Measurements from ENCODE around the gene PPP1R9B.

Gene PPP1R9B

DNA sequence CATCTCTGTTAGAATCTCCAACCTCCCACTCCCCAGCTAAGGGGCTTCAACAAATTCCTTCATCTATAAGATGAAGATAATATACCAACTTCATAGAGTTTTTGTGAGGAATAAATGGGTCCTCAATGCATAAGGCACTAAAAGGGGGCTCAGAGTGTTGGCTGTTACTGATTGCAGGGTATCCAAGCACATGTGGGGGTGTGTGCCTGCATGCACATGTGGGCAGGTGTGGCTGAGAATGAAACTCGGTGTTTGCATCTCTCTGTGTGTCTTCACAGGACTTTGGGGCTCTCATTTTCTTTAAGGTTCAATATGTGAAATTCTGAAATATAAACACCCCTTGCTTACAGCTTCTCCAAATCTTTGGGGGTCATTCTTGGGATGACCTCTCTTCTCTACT, 4.1 kb upstream of the PPP1R9B start:
- Histone ChIP-seq H3K4me3 (replicated peaks; ENCODE audit: low read depth, low read length) (no peak overlapping the region), H3K27me3 (replicated peaks; ENCODE audit: control insufficient read depth, insufficient read depth, low read length) (no peaks in the 10 kb centered on the region), H3K36me3 (ENCODE audit: control insufficient read depth, insufficient read depth, low read length) (no peaks in the 10 kb centered on the region)
- TF ChIP-seq, protein P1, sequence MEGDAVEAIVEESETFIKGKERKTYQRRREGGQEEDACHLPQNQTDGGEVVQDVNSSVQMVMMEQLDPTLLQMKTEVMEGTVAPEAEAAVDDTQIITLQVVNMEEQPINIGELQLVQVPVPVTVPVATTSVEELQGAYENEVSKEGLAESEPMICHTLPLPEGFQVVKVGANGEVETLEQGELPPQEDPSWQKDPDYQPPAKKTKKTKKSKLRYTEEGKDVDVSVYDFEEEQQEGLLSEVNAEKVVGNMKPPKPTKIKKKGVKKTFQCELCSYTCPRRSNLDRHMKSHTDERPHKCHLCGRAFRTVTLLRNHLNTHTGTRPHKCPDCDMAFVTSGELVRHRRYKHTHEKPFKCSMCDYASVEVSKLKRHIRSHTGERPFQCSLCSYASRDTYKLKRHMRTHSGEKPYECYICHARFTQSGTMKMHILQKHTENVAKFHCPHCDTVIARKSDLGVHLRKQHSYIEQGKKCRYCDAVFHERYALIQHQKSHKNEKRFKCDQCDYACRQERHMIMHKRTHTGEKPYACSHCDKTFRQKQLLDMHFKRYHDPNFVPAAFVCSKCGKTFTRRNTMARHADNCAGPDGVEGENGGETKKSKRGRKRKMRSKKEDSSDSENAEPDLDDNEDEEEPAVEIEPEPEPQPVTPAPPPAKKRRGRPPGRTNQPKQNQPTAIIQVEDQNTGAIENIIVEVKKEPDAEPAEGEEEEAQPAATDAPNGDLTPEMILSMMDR (IDR thresholded peaks at IDR 0.05; ENCODE audit: insufficient read depth, low read length, poor library complexity, severe bottlenecking) = no peak
- DNase-seq (ENCODE audit: extremely low read depth, insufficient read length) = no peak

DNA sequence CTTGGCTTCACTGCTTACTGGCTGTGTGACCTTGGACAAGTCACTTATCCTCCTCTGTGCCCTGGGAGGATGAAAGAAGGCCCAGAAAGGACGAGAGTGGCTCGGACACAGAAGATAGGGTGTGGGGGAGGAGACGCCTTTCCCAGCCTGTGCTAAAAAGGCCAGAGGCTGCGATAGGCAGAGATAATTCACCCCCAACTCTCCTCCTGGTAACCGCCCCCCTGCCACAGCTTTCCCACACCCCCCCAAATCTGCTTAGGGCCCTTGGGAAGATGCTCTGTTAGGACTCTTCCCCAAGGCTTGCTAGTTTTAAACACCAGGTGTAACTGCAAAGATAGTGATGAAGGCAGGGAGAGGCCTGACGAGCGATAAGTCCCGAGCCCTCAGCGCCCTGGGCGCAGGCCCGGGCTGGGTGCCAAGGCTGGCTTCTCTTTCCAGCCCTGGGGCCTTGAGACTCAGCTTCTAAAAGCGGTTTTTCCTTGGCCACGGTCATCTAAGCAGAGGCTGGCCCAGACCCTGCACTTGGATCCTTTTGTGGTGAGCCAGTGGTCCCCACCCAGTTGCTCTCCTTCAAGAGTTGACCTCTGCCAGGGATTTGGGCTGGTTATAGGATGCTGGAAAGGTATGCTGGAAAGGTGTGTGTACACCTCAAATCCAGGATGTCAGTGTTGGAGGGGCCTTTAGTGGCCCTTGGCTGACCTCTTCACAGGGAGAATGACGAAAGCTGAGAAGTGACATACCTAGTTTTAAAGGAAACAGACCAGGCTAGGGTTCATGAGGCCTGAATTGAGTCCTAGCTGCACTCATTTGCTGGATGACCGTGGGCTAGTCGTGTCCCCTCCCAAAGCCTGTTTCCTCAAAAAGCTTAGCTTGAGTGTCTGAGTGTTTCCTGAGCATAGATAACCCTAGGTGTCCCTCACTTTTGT, 3.4 kb upstream of the PPP1R9B start:
- Histone ChIP-seq H3K4me3 (replicated peaks; ENCODE audit: low read depth, low read length) (no peak overlapping the region), H3K36me3 (ENCODE audit: control insufficient read depth, insufficient read depth, low read length) (no peaks in the 10 kb centered on the region), H3K27me3 (replicated peaks; ENCODE audit: control insufficient read depth, insufficient read depth, low read length) (no peaks in the 10 kb centered on the region)
- no peak for DNase-seq (ENCODE audit: extremely low read depth, insufficient read length)
- TF ChIP-seq, protein P1 (IDR thresholded peaks at IDR 0.05; ENCODE audit: insufficient read depth, low read length, poor library complexity, severe bottlenecking) = no peak

DNA sequence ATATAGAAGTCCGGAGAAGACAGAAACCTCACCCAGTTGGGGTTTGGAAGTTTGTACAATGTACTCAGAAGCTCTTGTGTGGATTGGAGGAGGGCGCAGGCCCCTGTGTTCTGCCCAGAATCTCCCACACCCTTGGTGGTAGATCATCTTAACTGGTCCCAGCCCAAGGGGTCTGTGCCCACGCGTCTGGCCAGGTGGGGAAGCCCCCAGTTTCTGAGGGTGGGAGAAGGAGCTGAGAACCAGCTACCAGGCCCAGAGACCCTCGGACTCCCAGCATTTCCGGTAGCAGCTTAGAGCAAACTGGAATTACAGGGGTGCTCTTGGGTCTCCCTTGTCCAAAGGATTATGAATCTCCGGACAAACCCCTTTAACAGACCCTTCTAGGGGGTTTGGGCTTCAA, 2.3 kb upstream of the PPP1R9B start:
- TF ChIP-seq, protein P1 (IDR thresholded peaks at IDR 0.05; ENCODE audit: insufficient read depth, low read length, poor library complexity, severe bottlenecking) = no peak
- H3K36me3 ChIP-seq (ENCODE audit: control insufficient read depth, insufficient read depth, low read length) = peaks cover 1% of the 10 kb centered on the region; the same call in 1 of the 2 replicates

DNA sequence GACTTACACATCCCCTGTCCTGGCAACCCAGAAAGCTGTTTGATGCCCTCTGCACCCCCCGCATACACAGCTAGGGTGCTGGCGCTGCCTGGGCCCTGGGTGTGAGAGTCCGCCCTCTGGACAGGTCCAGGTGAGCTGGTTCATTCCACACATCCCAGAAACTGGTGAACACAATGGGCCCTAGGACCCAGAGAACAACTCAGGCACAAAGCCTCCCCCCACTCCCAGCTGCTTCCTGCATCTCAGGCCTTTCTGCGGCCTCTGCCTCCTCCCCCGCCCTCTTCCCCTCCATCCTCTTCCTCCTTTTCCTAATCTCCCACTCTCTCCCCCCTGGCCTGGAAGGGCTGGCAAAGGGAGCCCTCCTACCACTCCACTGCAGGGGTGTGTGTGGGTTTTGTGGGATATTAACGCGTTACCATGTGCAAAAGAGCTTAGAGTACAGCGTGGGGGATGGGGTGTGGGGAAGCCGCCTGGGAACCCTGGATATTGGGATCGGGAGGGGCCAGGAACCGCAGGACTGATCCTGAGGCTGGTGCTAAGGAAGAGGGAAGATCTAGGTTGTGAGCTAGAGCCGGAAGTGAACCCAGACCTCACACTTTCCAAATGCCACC, 1.6 kb upstream of the PPP1R9B start:
- Histone ChIP-seq H3K27me3 (replicated peaks; ENCODE audit: control insufficient read depth, insufficient read depth, low read length) (no peaks in the 10 kb centered on the region), H3K36me3 (ENCODE audit: control insufficient read depth, insufficient read depth, low read length) (peaks cover 1% of the 10 kb centered on the region; the same call in 1 of the 2 replicates), H3K4me3 (replicated peaks; ENCODE audit: low read depth, low read length) (peak overlapping the region; percentile 92)
- TF ChIP-seq, protein P1 (IDR thresholded peaks at IDR 0.05; ENCODE audit: insufficient read depth, low read length, poor library complexity, severe bottlenecking) = no peak
- peak; percentile 82 for DNase-seq (ENCODE audit: extremely low read depth, insufficient read length)

More for the DNA sequence above, 2.3 kb upstream of the PPP1R9B start:
- Histone ChIP-seq H3K27me3 (replicated peaks; ENCODE audit: control insufficient read depth, insufficient read depth, low read length) (no peaks in the 10 kb centered on the region), H3K4me3 (replicated peaks; ENCODE audit: low read depth, low read length) (no peak overlapping the region)
- no peak for DNase-seq (ENCODE audit: extremely low read depth, insufficient read length)

DNA sequence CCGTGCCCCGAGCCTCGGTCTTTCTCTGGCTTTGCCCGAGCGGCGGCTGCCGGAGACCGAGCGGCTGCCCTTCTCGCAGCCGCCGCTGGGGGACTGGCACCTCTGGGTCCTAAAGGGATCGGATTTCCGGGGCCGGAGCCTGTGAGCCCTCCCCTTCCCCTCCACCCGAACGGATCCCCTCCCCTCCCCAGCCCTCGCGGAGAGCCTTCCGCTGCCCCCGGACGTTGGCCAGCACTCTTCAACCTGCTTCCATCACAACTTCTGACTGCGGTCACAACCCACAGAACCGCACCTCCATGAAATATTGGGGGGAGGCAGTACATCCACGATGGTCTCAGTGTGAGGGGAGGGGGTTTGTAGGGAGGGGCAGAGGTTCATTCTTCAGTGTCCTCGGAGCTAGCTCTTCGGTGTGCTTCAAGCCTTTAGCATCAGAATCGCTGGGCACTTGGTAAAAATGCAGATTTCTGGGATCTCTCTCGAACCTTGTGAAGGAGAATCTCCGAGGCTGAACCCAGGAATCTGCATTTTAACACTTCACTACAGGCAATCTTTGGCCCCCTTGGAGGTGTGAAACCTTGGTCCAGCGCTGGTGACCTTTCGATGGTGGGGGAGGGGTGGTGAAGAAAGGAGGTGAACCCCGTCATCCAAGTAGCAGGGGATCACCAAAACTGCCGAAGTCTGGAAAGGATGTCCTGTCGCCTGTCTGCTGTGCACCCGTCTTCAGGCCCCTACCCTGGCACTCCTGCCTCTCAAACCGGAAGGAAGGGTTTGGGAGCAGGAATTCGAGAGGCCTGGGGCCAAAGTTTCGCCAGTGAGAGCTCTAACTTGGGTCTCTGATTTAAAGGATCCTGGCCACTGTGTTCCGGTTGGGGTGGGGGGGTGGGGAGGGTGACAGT, 812 bp upstream of the PPP1R9B start:
- H3K27me3 ChIP-seq (replicated peaks; ENCODE audit: control insufficient read depth, insufficient read depth, low read length) = no peaks in the 10 kb centered on the region
- DNase-seq (ENCODE audit: extremely low read depth, insufficient read length) = peak; percentile 92
- peak overlapping the region; percentile 92 for H3K4me3 ChIP-seq (replicated peaks; ENCODE audit: low read depth, low read length)
- H3K36me3 ChIP-seq (ENCODE audit: control insufficient read depth, insufficient read depth, low read length) = peaks cover 5% of the 10 kb centered on the region
- TF ChIP-seq, protein P1 (IDR thresholded peaks at IDR 0.05; ENCODE audit: insufficient read depth, low read length, poor library complexity, severe bottlenecking) = peak; percentile 62
